ENCODE results near the gene CALHM3.

The CALHM3 gene

DNA sequence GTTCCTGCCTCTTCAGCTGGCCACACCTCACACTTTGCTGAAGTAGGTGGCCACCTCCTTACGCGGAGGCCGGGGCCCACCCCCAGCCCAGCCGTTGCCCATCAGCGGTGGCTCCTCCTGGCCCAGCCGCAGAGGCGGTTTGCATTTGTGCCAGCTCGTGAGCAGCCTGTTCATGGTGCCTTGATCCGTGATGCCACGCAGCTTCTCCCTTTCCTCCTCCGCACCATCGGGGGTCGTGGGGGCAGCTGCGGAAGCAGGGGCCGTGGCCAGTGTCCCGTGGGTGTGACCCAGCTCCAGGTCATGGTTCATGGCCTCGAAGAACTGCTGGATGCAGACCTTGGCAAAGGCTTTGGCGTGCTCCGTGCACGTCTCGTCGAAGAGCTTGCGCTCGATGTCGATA, 23.8 kb downstream of the CALHM3 start:
- no peak for FAIRE-seq
- TF ChIP-seq POLR2A (IDR thresholded peaks at IDR 0.05; ENCODE audit: low read depth, low read length), result no peak
- DNase-seq (ENCODE audit: insufficient read length, low spot score), result no peak

GRCh38 chr10:103454026-103454425, 25.0 kb downstream of the CALHM3 start:
- no peak for DNase-seq (ENCODE audit: insufficient read length, low spot score)
- FAIRE-seq, result no peak
- no peak for TF ChIP-seq POLR2A (IDR thresholded peaks at IDR 0.05; ENCODE audit: low read depth, low read length)

- TF ChIP-seq POLR2A (IDR thresholded peaks at IDR 0.05; ENCODE audit: low read depth, low read length), result no peak
- DNase-seq (ENCODE audit: insufficient read length, low spot score), result no peak
- no peak for FAIRE-seq
Measured at GRCh38 chr10:103452506-103453230, 26.4 kb downstream of the CALHM3 start.

GRCh38 chr10:103451831-103452505, 27.1 kb downstream of the CALHM3 start, which contains the start of gene CALHM2:
TSS of gene CALHM2 (minus strand) at chr10:103452370. CDS start at chr10:103449941, 2,429 bp downstream.
- TF ChIP-seq POLR2A (IDR thresholded peaks at IDR 0.05; ENCODE audit: low read depth, low read length), result peak; percentile 64
- DNase-seq (ENCODE audit: insufficient read length, low spot score) (peak; percentile 84), FAIRE-seq (no peak)

DNA sequence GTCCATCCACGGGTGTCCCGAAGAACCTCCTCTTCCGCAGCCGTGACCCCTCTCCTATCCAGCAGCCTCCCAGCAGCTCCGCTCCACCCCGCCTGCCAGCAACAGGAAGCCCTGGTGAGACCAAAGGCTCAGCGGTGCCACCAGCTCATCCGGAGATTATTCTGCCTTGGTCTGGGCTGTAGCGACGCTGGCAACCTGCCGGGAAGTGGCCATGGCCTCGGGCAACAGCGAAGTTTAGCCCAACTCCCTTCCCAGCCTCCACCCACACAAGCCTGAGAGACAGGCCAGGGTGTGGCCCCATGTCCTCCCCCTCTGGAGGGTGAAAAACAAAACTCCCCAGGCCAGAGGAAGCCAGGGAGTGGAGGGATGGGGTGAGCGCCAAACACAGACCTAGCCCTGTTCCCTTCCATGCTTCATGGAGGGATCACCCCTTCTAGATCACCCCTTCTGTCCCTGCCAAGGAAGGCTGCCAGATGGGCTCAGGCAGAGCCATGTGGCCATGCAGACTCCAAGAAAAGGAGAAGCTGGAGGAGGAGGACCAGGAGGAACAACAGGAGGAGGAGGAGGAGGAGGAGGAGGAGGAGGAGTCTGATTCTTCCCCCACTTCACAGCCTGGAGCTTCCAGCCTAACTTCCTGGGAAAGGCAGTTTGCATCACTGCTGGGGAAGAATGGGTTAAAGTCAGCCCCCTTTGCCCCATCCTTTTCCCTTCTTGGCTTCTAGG, 27.8 kb downstream of the CALHM3 start:
- FAIRE-seq (no peak), DNase-seq (ENCODE audit: insufficient read length, low spot score) (peak; percentile 87)
- 0 out of 2 replicates have a peak, but pooled peaks have one; percentile 35 for TF ChIP-seq POLR2A (IDR thresholded peaks at IDR 0.05; ENCODE audit: low read depth, low read length)

GRCh38 chr10:103450201-103450695, 28.8 kb downstream of the CALHM3 start:
- no peak for DNase-seq (ENCODE audit: insufficient read length, low spot score)
- FAIRE-seq, result no peak
- TF ChIP-seq POLR2A (IDR thresholded peaks at IDR 0.05; ENCODE audit: low read depth, low read length), result no peak

DNA sequence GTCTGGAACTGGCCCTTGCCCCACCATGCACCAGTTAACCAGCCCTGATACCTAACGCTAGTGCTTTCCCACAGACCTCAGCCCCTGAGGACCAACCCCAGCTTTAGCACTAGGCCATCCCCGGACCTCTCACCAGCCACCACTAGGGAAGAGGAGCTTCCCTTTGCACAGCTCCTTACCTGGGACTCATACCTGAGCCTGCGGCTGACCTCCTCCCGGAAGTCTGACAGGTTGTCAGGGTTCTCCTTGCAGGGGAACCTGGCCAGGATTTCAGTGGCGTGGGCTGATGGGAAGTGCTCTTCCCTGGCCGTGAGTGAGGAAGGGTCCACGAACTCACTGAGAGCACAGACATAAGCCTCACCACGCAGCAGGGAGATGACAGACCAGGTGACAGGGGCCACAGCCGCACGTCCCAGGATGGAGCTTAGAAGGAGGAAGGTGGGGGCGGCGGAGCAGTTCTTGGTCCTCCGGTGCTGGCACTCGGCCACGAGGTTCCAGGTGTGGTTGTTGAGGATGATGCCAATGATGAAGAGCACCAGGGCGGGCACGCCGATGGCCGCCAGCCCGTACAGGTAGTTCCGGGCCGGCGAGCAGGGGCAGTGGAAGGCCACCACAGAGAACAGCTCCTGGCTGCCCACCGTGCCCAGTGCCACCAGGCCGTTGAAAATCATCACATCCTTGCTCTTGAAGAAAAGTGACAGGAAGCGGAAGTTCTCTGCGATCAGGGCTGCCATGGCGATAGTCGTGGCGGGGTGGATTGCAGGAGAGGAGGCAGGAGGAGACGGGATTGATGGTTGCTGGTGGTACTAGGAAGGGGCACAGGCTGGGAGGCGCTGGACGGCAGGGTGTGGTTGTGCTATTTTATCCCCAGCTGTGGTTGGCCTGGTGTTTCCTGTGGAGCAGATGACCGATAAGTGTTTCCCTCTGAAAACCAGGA, 29.6 kb downstream of the CALHM3 start:
- no peak for FAIRE-seq
- no peak for TF ChIP-seq POLR2A (IDR thresholded peaks at IDR 0.05; ENCODE audit: low read depth, low read length)

GRCh38 chr10:103448746-103449145, 30.3 kb downstream of the CALHM3 start:
- DNase-seq (ENCODE audit: insufficient read length, low spot score) (peak; percentile 74), FAIRE-seq (no peak)
- no peak for TF ChIP-seq POLR2A (IDR thresholded peaks at IDR 0.05; ENCODE audit: low read depth, low read length)

More for the DNA sequence above, 29.6 kb downstream of the CALHM3 start:
- DNase-seq (ENCODE audit: insufficient read length, low spot score), result no peak

- no peak for FAIRE-seq
- TF ChIP-seq POLR2A (IDR thresholded peaks at IDR 0.05; ENCODE audit: low read depth, low read length), result no peak
Measured at GRCh38 chr10:103447187-103447586, 31.9 kb downstream of the CALHM3 start.

GRCh38 chr10:103445767-103446567, 33.1 kb downstream of the CALHM3 start:
- no peak for TF ChIP-seq POLR2A (IDR thresholded peaks at IDR 0.05; ENCODE audit: low read depth, low read length)
- peak; percentile 43 for DNase-seq (ENCODE audit: insufficient read length, low spot score)
- no peak for FAIRE-seq

More at GRCh38 chr10:103447187-103447586, 31.9 kb downstream of the CALHM3 start:
- DNase-seq (ENCODE audit: insufficient read length, low spot score), result no peak

GRCh38 chr10:103445366-103445765, 33.7 kb downstream of the CALHM3 start:
- DNase-seq (ENCODE audit: insufficient read length, low spot score), result no peak
- TF ChIP-seq POLR2A (IDR thresholded peaks at IDR 0.05; ENCODE audit: low read depth, low read length), result no peak
- FAIRE-seq, result no peak

DNA sequence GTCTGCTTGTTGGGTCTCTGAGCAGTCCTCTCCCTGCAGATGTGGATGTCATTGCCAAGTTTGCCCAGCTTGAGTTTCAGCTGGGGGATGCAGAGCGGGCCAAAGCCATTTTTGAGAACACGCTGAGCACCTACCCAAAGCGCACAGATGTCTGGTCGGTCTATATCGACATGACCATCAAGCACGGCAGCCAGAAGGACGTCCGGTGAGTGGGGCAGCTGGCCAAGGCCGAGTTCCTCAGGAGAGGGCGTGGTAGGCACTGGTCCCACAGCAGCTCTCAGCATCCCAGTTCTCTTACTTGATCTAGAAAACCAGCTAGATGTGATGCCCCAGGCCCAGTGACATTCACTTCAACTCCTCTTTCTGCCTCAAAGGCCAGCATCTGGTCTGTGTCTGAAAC, 34.6 kb downstream of the CALHM3 start:
- FAIRE-seq, result no peak
- no peak for TF ChIP-seq POLR2A (IDR thresholded peaks at IDR 0.05; ENCODE audit: low read depth, low read length)
- DNase-seq (ENCODE audit: insufficient read length, low spot score), result no peak

Data from H54 (cell line).